Keratinocyte (primary cell): Measurements from ENCODE around the gene ZNF33B.

Experiments used
- CTCF ChIP-seq, 3 experiments: IDR thresholded peaks in 1 of 3; conservative IDR thresholded peaks in 1 of 3; optimal IDR thresholded peaks in 1 of 3; 2 replicates in 2 of 3; 3 replicates in 1 of 3; pipeline versions ENCODE3 to v1.5.1; 2011; ENCODE audit warnings: low read length in 3 of 3, mild to moderate bottlenecking in 3 of 3, moderate library complexity in 2 of 3, control low read depth in 1 of 3, inconsistent platforms in 1 of 3; ENCODE audit not compliant: insufficient read depth in 2 of 3; ENCODE audit errors: extremely low read depth in 1 of 3
- EZH2 ChIP-seq: IDR thresholded peaks from one replicate; pipeline ENCODE4 v1.6.1; 2012; ENCODE audit warnings: inconsistent platforms, mild to moderate bottlenecking, low read length, moderate library complexity

GRCh38 chr10:42638821-42639270 is 476 bp upstream of the ZNF33B start:
- TF ChIP-seq EZH2 (no peak), CTCF (optimal IDR thresholded peaks at IDR 0.05 in 1 of 3, IDR thresholded peaks at IDR 0.05 in 1 of 3, conservative IDR thresholded peaks at IDR 0.05 in 1 of 3; ENCODE audit: extremely low read depth in 1 of 3, insufficient read depth in 2 of 3, low read length in 3 of 3) (no peak)
